HFFc6 (cell line): Measurements from ENCODE around the gene CCNF. TPM values are rescaled to one million over a fixed set of nuclear protein-coding genes. Genes with fewer than 3 reads are reported as not detected.

Experiments used
- DNase-seq: peaks from one replicate; pipeline ENCODE4 v3.0.0-alpha.2; 2018
- H3K27ac Mint-ChIP-seq: 2 replicates; pipeline ENCODE4 v1.8.0; 2020; ENCODE audit warnings: mild to moderate bottlenecking, mixed read lengths
- H3K27me3 Mint-ChIP-seq: 2 replicates; pipeline ENCODE4 v1.8.0; 2021; ENCODE audit warnings: mild to moderate bottlenecking, moderate library complexity, mixed read lengths; ENCODE audit not compliant: insufficient read depth
- H3K36me3 Mint-ChIP-seq: 2 replicates; pipeline ENCODE4 v1.8.0; 2021; ENCODE audit warnings: low read depth, mixed read lengths
- H3K4me1 Mint-ChIP-seq: 2 replicates; pipeline ENCODE4 v1.8.0; 2020; ENCODE audit warnings: low read depth, mixed read lengths
- H3K4me3 Mint-ChIP-seq: 2 replicates; pipeline ENCODE4 v1.8.0; 2020; ENCODE audit warnings: mild to moderate bottlenecking, moderate library complexity, mixed read lengths
- H3K9me3 Mint-ChIP-seq: 2 replicates; pipeline ENCODE4 v1.8.0; 2020; ENCODE audit warnings: mild to moderate bottlenecking, mixed read lengths
- total RNA-seq, 6 experiments: library from RNA; stranded (reverse); fragmentation: NEBNext Ultra II Directional; extraction: Animal tissue kit (Norgen Biotek cat#: 25700); gene quantifications; 2 replicates in 1 of 6; 3 replicates in 5 of 6; pipeline ENCODE4 v1.2.3, GENCODE V29; 2021
- TF ChIP-seq, protein P1 (sequence below): fragments of 200-600 bp; sonication (generic); IDR thresholded peaks from 2 replicates; pipeline ENCODE4 v1.5.0; 2021; ENCODE audit warnings: antibody characterized with exemption, mild to moderate bottlenecking

Gene CCNF
- total RNA-seq, 6 experiments from 2014 or later, result 10.9 to 22.3 (median 19.8) TPM

DNA sequence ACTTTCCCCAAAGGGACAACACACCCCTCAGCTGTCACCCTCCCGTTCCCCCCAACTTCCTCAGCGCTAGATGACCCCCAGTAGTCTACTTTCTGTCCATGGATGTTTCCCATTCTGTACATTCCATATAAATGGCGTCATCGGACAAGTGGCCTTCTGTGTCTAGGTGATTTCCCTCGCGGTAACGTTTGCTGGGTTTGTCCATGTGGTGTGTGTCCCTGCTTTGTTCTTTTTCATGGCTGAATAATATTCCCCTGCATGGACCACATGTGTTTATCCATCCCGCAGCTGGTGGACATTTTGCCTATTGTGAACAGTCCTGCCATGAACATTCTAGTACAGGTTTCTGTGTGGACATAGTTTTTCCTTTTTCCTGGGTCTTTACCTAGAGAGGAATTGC lies 23.4 kb downstream of the CCNF start:
- peaks cover 9% of the 10 kb centered on the region for H3K4me1 Mint-ChIP-seq
- no peak for DNase-seq
- H3K27ac Mint-ChIP-seq, result peak overlapping the region; percentile 31; the same call in 1 of the 2 replicates
- TF ChIP-seq, protein P1, sequence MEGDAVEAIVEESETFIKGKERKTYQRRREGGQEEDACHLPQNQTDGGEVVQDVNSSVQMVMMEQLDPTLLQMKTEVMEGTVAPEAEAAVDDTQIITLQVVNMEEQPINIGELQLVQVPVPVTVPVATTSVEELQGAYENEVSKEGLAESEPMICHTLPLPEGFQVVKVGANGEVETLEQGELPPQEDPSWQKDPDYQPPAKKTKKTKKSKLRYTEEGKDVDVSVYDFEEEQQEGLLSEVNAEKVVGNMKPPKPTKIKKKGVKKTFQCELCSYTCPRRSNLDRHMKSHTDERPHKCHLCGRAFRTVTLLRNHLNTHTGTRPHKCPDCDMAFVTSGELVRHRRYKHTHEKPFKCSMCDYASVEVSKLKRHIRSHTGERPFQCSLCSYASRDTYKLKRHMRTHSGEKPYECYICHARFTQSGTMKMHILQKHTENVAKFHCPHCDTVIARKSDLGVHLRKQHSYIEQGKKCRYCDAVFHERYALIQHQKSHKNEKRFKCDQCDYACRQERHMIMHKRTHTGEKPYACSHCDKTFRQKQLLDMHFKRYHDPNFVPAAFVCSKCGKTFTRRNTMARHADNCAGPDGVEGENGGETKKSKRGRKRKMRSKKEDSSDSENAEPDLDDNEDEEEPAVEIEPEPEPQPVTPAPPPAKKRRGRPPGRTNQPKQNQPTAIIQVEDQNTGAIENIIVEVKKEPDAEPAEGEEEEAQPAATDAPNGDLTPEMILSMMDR, result no peak
- H3K36me3 Mint-ChIP-seq, result peaks cover 13% of the 10 kb centered on the region; the same call in 1 of the 2 replicates
- H3K4me3 Mint-ChIP-seq, result no peak overlapping the region
- peaks cover 2% of the 10 kb centered on the region for H3K27me3 Mint-ChIP-seq
- no peaks in the 10 kb centered on the region for H3K9me3 Mint-ChIP-seq

DNA sequence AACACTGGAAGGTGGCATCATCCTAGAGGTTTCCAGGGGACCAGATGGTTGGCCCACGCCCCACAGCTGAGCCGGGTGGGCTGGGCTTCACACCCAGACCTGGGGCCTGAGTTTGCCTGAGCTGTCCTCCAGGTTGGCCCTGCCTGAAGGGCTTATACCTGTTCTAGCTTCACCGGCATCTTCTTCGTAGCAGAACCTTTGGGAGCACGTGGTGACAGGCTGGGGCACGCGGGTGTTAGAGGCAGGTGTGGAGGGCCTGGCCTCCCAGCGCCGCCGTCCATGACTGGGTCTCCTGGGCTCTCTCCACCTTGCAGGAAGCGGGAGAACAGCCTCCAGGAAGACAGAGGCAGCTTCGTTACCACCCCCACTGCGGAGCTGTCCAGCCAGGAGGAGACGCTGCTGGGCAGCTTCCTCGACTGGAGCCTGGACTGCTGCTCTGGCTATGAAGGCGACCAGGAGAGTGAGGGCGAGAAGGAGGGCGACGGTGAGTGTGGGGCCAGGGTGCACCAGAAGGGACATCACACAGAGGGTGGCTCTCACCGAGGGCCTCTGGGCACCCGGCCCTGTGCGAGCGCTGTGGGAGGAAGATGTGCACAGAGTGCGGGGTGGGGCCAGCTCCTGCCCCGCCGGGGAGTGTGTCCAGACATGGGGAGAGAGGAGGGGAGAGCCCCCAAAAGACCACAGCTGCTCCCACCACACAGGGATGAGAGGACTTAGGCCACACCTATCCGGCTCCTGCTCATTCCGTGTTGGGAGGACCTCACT lies 26.0 kb downstream of the CCNF start:
- H3K4me3 Mint-ChIP-seq, result no peak overlapping the region
- H3K36me3 Mint-ChIP-seq, result peaks cover 13% of the 10 kb centered on the region; the same call in 1 of the 2 replicates
- peaks cover 4% of the 10 kb centered on the region for H3K27me3 Mint-ChIP-seq
- no peaks in the 10 kb centered on the region for H3K9me3 Mint-ChIP-seq
- H3K4me1 Mint-ChIP-seq, result peaks cover 7% of the 10 kb centered on the region
- DNase-seq, result no peak
- no peak overlapping the region for H3K27ac Mint-ChIP-seq
- TF ChIP-seq, protein P1, result no peak

DNA sequence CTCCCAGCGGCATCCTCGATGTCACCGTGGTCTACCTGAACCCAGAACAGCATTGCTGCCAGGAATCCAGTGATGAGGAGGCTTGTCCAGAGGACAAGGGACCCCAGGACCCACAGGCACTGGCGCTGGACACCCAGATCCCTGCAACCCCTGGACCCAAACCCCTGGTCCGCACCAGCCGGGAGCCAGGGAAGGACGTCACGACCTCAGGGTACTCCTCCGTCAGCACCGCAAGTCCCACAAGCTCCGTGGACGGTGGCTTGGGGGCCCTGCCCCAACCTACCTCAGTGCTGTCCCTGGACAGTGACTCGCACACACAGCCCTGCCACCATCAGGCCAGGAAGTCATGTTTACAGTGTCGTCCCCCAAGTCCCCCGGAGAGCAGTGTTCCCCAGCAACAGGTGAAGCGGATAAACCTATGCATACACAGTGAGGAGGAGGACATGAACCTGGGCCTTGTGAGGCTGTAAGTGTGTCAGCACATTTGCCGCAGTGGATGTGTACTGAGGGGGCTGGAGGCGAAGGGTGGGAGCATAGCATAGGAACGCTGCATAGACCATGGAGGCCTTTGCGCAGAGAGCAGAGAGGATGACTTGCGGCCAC lies 27.4 kb downstream of the CCNF start:
- H3K36me3 Mint-ChIP-seq, result peaks cover 13% of the 10 kb centered on the region; the same call in 1 of the 2 replicates
- H3K27ac Mint-ChIP-seq, result no peak overlapping the region
- no peak overlapping the region for H3K4me3 Mint-ChIP-seq
- no peaks in the 10 kb centered on the region for H3K9me3 Mint-ChIP-seq
- TF ChIP-seq, protein P1, result no peak
- peaks cover 7% of the 10 kb centered on the region for H3K4me1 Mint-ChIP-seq
- DNase-seq, result no peak
- H3K27me3 Mint-ChIP-seq, result peaks cover 4% of the 10 kb centered on the region

DNA sequence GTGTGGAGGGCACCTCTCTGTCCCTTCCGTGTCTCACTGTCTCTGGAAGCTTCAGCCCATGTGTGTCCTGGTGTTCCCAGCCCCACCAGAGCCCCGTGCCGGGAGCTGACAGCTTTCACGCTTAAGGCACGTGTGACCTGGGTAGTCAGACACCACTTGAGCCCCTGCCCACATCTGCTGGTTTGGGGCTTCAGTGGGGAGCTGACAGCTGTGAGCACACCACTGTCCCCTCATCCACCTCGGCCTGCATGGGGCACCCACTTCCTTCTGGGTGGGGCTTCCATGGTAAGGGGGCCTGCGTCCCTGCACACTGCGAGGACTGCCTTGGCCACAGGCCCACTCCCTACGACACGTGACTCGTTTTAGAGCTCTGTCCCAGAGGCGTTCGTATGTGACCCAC lies 28.0 kb downstream of the CCNF start:
- peaks cover 4% of the 10 kb centered on the region for H3K27me3 Mint-ChIP-seq

DNA sequence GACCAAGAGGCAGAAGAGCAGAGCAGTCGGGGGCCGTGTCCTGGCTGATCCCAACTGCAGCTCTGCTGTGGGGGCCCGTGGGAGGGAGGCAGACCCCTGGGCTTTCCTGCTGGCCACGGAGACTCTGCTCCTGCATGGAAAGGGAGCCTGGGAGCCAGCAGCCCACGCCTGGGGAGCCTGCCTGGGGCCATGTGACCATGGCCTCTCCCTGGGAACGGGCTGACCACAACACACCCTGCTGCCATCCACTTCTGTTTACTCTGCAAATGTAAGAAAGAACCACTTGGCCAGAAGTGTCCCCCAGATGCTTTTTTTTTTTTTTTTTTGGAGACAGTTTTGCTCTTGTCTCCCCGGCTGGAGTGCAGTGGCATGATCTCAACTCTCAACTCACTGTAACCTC lies 28.7 kb downstream of the CCNF start:
- peaks cover 4% of the 10 kb centered on the region for H3K27me3 Mint-ChIP-seq
- TF ChIP-seq, protein P1, result no peak
- peaks cover 7% of the 10 kb centered on the region for H3K4me1 Mint-ChIP-seq
- DNase-seq, result no peak
- H3K4me3 Mint-ChIP-seq, result no peak overlapping the region
- no peaks in the 10 kb centered on the region for H3K9me3 Mint-ChIP-seq
- peak overlapping the region; percentile 21; the same call in 1 of the 2 replicates for H3K27ac Mint-ChIP-seq
- peaks cover 6% of the 10 kb centered on the region; the same call in 1 of the 2 replicates for H3K36me3 Mint-ChIP-seq

More for the DNA sequence above, 28.0 kb downstream of the CCNF start:
- no peak overlapping the region for H3K27ac Mint-ChIP-seq
- no peak for DNase-seq
- peaks cover 13% of the 10 kb centered on the region; the same call in 1 of the 2 replicates for H3K36me3 Mint-ChIP-seq
- H3K9me3 Mint-ChIP-seq, result no peaks in the 10 kb centered on the region
- H3K4me3 Mint-ChIP-seq, result no peak overlapping the region
- TF ChIP-seq, protein P1, result no peak
- peaks cover 7% of the 10 kb centered on the region for H3K4me1 Mint-ChIP-seq
